ENCODE results near the gene ARRDC1.

Gene ARRDC1

DNA sequence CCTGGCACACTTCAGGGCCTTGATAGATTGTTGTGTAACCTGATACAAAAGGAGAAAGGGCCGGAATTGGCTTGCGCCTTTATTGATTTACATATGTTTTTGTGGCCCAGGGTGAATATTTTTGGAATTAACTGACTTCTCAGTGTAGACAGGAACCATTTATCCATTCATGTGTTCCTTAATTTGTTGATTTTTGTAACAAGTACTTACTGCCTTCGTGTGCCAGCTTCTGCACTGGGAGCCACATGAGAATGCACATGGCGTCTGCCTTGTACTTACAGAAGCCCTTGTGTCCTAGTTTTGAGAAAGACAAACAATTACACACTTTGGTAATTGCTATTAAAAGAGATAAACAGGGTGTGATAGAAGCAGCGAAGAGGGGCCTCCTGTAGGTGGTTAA lies 39.7 kb downstream of the ARRDC1 start:
- Histone ChIP-seq H3K4me3 (ENCODE audit: low read depth, low read length) (no peak overlapping the region), H3K36me3 (peaks cover 14% of the 10 kb centered on the region), H3K27ac (no peak overlapping the region), H3K9me3 (ENCODE audit: severe bottlenecking) (no peaks in the 10 kb centered on the region), H3K27me3 (ENCODE audit: insufficient read depth, low read depth, severe bottlenecking) (no peaks in the 10 kb centered on the region)
- TF ChIP-seq, protein P1, sequence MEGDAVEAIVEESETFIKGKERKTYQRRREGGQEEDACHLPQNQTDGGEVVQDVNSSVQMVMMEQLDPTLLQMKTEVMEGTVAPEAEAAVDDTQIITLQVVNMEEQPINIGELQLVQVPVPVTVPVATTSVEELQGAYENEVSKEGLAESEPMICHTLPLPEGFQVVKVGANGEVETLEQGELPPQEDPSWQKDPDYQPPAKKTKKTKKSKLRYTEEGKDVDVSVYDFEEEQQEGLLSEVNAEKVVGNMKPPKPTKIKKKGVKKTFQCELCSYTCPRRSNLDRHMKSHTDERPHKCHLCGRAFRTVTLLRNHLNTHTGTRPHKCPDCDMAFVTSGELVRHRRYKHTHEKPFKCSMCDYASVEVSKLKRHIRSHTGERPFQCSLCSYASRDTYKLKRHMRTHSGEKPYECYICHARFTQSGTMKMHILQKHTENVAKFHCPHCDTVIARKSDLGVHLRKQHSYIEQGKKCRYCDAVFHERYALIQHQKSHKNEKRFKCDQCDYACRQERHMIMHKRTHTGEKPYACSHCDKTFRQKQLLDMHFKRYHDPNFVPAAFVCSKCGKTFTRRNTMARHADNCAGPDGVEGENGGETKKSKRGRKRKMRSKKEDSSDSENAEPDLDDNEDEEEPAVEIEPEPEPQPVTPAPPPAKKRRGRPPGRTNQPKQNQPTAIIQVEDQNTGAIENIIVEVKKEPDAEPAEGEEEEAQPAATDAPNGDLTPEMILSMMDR (IDR thresholded peaks at IDR 0.05; ENCODE audit: low read depth, low read length): no peak
- DNase-seq: no peak

DNA sequence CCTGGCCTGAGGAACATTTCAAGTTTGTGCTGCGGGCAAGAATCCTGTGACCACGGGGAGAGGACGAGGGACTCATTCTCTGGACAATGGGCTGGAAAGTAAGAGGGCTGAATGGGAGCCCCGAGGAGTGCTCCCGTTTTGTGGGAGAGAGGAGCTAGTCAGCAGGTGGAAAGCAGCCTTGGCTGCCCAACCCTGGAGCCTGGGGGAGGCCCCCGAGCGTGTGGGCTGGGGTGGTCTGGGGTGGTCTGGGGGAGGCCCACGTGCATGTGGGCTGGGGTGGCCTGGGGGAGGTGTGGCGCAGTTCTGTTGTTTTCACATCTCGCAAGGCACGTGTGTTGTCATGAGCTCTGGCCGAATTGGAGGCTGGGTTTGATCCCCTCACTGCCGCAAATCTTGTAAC lies 40.9 kb downstream of the ARRDC1 start:
- TF ChIP-seq, protein P1 (IDR thresholded peaks at IDR 0.05; ENCODE audit: low read depth, low read length): no peak
- Histone ChIP-seq H3K4me3 (ENCODE audit: low read depth, low read length) (no peak overlapping the region), H3K36me3 (peaks cover 12% of the 10 kb centered on the region)

DNA sequence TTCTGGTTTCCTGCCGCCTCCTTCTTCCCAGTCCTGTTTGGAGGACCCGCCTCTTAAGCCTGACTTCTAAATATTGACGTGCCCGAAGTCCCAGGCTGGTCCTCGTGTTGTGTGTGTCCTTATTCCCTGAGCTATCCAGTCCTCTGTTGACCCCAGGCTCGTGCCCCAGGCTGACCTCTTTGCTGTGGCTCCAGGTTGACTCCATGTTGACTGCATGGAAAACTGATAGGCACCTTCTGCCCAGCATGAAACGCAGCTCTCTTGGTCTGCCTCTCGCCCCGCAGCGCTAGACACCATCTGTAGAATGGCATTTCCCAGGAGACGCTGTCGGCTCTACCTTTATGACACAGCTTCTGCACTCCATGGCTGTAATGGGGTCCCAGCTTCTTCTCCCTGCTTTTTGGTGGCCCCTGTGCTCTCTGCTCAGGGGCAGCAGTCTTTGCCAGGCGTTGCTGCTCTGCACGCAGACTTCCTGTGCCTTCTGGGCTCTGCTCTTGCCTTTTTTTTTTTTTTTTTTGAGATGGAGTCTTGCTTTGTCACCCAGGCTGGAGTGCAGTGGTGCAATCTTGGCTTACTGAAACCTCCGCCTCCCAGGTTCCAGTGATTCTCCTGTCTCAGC lies 41.7 kb downstream of the ARRDC1 start:
- Histone ChIP-seq H3K27ac (no peak overlapping the region), H3K27me3 (ENCODE audit: insufficient read depth, low read depth, severe bottlenecking) (no peaks in the 10 kb centered on the region), H3K4me3 (ENCODE audit: low read depth, low read length) (no peak overlapping the region), H3K36me3 (peaks cover 18% of the 10 kb centered on the region), H3K9me3 (ENCODE audit: severe bottlenecking) (no peaks in the 10 kb centered on the region)
- TF ChIP-seq, protein P1 (IDR thresholded peaks at IDR 0.05; ENCODE audit: low read depth, low read length): no peak
- DNase-seq: no peak

More for the DNA sequence above, 40.9 kb downstream of the ARRDC1 start:
- DNase-seq: no peak
- Histone ChIP-seq H3K27me3 (ENCODE audit: insufficient read depth, low read depth, severe bottlenecking) (no peaks in the 10 kb centered on the region), H3K9me3 (ENCODE audit: severe bottlenecking) (no peaks in the 10 kb centered on the region), H3K27ac (no peak overlapping the region)

DNA sequence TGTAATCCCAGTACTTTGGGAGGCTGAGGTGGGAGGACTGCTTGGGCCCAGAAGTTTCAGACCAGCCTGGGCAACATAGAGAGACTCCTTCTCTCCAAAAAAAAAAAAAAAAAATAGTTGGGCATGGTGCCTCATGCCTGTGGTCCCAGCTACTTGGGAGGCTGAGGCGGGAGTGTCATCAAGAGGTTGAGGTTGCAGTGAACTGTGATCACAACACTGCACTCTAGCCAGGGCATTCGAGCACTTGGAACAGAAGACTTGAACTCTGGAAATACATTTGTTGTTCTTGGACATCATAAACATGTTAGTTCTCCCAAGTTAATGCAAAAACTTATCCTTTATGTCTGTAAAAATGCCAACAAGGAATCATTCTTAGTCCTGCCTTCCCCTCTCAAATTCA lies 42.9 kb downstream of the ARRDC1 start:
- no peak overlapping the region for H3K27ac ChIP-seq
- TF ChIP-seq, protein P1 (IDR thresholded peaks at IDR 0.05; ENCODE audit: low read depth, low read length): no peak
- H3K9me3 ChIP-seq (ENCODE audit: severe bottlenecking): no peaks in the 10 kb centered on the region
- no peak overlapping the region for H3K4me3 ChIP-seq (ENCODE audit: low read depth, low read length)
- DNase-seq: no peak
- H3K27me3 ChIP-seq (ENCODE audit: insufficient read depth, low read depth, severe bottlenecking): no peaks in the 10 kb centered on the region
- peaks cover 23% of the 10 kb centered on the region for H3K36me3 ChIP-seq

DNA sequence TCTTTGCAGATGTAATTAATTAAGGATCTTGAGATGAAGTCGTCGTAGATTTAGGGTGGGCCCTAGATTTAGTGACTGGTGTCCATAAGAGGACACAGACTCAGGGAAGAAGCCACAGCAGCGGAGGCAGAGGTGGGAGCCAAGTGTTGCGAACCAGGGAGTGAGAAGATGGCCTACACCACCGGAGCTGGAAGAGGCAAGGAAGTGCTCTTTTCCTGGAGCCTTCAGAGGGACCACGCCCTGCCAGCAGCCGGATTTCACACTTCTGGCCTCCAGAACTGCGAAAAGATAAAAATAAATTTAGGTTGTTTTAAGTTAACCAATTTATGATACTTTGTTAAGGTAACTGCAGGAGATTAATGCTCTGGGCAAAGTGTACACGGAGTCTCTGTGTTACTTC lies 44.1 kb downstream of the ARRDC1 start:
- Histone ChIP-seq H3K9me3 (ENCODE audit: severe bottlenecking) (no peaks in the 10 kb centered on the region), H3K27me3 (ENCODE audit: insufficient read depth, low read depth, severe bottlenecking) (no peaks in the 10 kb centered on the region), H3K4me3 (ENCODE audit: low read depth, low read length) (no peak overlapping the region), H3K27ac (no peak overlapping the region), H3K36me3 (peaks cover 22% of the 10 kb centered on the region)
- TF ChIP-seq, protein P1 (IDR thresholded peaks at IDR 0.05; ENCODE audit: low read depth, low read length): no peak
- DNase-seq: no peak

DNA sequence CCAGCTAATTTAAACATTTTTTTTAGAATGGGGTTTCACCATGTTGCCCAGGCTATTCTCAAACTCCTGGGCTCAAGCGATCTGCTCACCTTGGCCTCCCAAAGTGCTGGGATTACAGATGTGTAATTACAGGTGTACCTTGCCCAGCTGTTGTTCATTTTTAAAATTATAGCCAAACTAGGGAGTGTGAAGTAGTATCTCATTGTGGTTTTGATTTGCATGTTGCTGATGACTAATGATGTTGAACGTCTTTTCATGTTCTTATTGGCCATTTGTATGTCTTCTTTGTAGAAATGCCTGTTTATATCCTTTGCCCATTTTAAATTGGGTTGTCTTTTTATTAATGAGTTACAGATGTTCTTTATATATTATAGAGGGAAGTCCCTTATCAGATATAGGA lies 44.8 kb downstream of the ARRDC1 start:
- Histone ChIP-seq H3K27me3 (ENCODE audit: insufficient read depth, low read depth, severe bottlenecking) (no peaks in the 10 kb centered on the region), H3K4me3 (ENCODE audit: low read depth, low read length) (no peak overlapping the region), H3K9me3 (ENCODE audit: severe bottlenecking) (no peaks in the 10 kb centered on the region), H3K27ac (no peak overlapping the region), H3K36me3 (peaks cover 22% of the 10 kb centered on the region)
- no peak for DNase-seq
- TF ChIP-seq, protein P1 (IDR thresholded peaks at IDR 0.05; ENCODE audit: low read depth, low read length): no peak
